Liver (tissue), 9 donors: ENCODE measurements around the gene ACP6. TPM values are rescaled to one million over a fixed set of nuclear protein-coding genes. Genes with fewer than 3 reads are reported as not detected.

Experiments
- DNase-seq: peaks from one replicate; pipeline ENCODE4 v3.0.0-alpha.2; 2017; ENCODE audit warnings: low spot score
- H3K27ac ChIP-seq, 2 donors: one replicate each; pipeline ENCODE4 v1.7.0; 2013; ENCODE audit warnings: inconsistent platforms in 2 of 2, low read length in 2 of 2, control low read depth in 1 of 2, low read depth in 1 of 2, mild to moderate bottlenecking in 1 of 2
- H3K27me3 ChIP-seq, 4 donors: one replicate each; pipeline versions ENCODE4 v1.6.1 to v1.7.0; 2013; ENCODE audit warnings: low read length in 3 of 4, inconsistent platforms in 1 of 4, mild to moderate bottlenecking in 1 of 4, moderate library complexity in 1 of 4; ENCODE audit not compliant: control insufficient read depth in 4 of 4, insufficient read depth in 4 of 4
- H3K36me3 ChIP-seq, 4 donors: one replicate each; pipeline versions ENCODE4 v1.6.1 to v1.7.0; 2013; ENCODE audit warnings: low read length in 3 of 4, mild to moderate bottlenecking in 3 of 4, low read depth in 1 of 4, moderate library complexity in 1 of 4; ENCODE audit not compliant: control insufficient read depth in 4 of 4, insufficient read depth in 3 of 4
- H3K4me1 ChIP-seq, 4 donors: one replicate each; pipeline versions ENCODE4 v1.6.1 to v1.7.0; 2013; ENCODE audit warnings: low read length in 3 of 4, mild to moderate bottlenecking in 3 of 4, moderate library complexity in 1 of 4; ENCODE audit not compliant: control insufficient read depth in 4 of 4, insufficient read depth in 4 of 4
- H3K4me3 ChIP-seq, 3 donors: one replicate each; pipeline versions ENCODE4 v1.6.1 to v1.7.0; 2013; ENCODE audit warnings: low read length in 3 of 3, control low read depth in 1 of 3, low read depth in 1 of 3, mild to moderate bottlenecking in 1 of 3
- H3K9ac ChIP-seq, 2 donors: one replicate each; pipeline ENCODE4 v1.7.0; 2013; ENCODE audit warnings: low read length in 2 of 2, mild to moderate bottlenecking in 2 of 2, moderate library complexity in 2 of 2, control low read depth in 1 of 2, low read depth in 1 of 2
- H3K9me3 ChIP-seq, 4 donors: one replicate each; pipeline versions ENCODE4 v1.6.1 to v1.7.0; 2013; ENCODE audit warnings: low read length in 3 of 4; ENCODE audit not compliant: control insufficient read depth in 4 of 4
- ATF3 ChIP-seq: IDR thresholded peaks from 2 replicates; pipeline ENCODE4 v1.6.1; 2016; ENCODE audit warnings: antibody characterized with exemption
- CTCF ChIP-seq: fragments of 150-350 bp; IDR thresholded peaks from 2 replicates; pipeline ENCODE4 v1.5.1; 2017; ENCODE audit warnings: improper control_type of control experiment, low read depth, low read length; ENCODE audit not compliant: missing input control
- EGR1 ChIP-seq, 2 donors: IDR thresholded peaks; 2 replicates each; pipeline ENCODE4 v1.6.1; 2016 to 2018; ENCODE audit warnings: antibody characterized with exemption in 2 of 2, low read depth in 2 of 2
- FOXA1 ChIP-seq: IDR thresholded peaks from 2 replicates; pipeline ENCODE4 v1.6.1; 2016; ENCODE audit warnings: antibody characterized with exemption
- FOXA2 ChIP-seq: IDR thresholded peaks from 2 replicates; pipeline ENCODE4 v1.6.1; 2016; ENCODE audit warnings: antibody characterized with exemption
- GABPA ChIP-seq, 2 donors: IDR thresholded peaks in 1 of 2; conservative IDR thresholded peaks in 1 of 2; 2 replicates each; pipeline ENCODE4 v1.6.1; 2016; ENCODE audit warnings: antibody characterized with exemption in 2 of 2, mild to moderate bottlenecking in 1 of 2, moderate library complexity in 1 of 2
- HNF4A ChIP-seq, 2 donors: conservative IDR thresholded peaks; 2 replicates each; pipeline ENCODE4 v1.6.1; 2016; ENCODE audit warnings: antibody characterized with exemption in 2 of 2, mild to moderate bottlenecking in 2 of 2
- HNF4G ChIP-seq: IDR thresholded peaks from 2 replicates; pipeline ENCODE4 v1.6.1; 2016; ENCODE audit warnings: antibody characterized with exemption
- JUND ChIP-seq, 2 donors: IDR thresholded peaks; 2 replicates each; pipeline ENCODE4 v1.6.1; 2016; ENCODE audit warnings: antibody characterized with exemption in 2 of 2
- MAX ChIP-seq: IDR thresholded peaks from 2 replicates; pipeline ENCODE4 v1.6.1; 2016; ENCODE audit warnings: antibody characterized with exemption
- NR2F2 ChIP-seq: IDR thresholded peaks from 2 replicates; pipeline ENCODE4 v1.6.1; 2016; ENCODE audit warnings: antibody characterized with exemption
- RAD21 ChIP-seq, 2 donors: IDR thresholded peaks; 2 replicates each; pipeline ENCODE4 v1.6.1; 2016; ENCODE audit warnings: antibody characterized with exemption in 2 of 2, mild to moderate bottlenecking in 2 of 2
- REST ChIP-seq: IDR thresholded peaks from 2 replicates; pipeline ENCODE4 v1.6.1; 2016; ENCODE audit warnings: antibody characterized with exemption, mild to moderate bottlenecking
- RXRA ChIP-seq, 2 donors: IDR thresholded peaks; 2 replicates each; pipeline ENCODE4 v1.6.1; 2017 to 2018; ENCODE audit warnings: antibody characterized with exemption in 2 of 2, mild to moderate bottlenecking in 1 of 2
- SP1 ChIP-seq: IDR thresholded peaks from 2 replicates; pipeline ENCODE4 v1.6.1; 2018; ENCODE audit warnings: antibody characterized with exemption, mild to moderate bottlenecking
- TAF1 ChIP-seq: conservative IDR thresholded peaks from 2 replicates; pipeline ENCODE4 v1.6.1; 2016; ENCODE audit warnings: antibody characterized with exemption, mild to moderate bottlenecking
- YY1 ChIP-seq: IDR thresholded peaks from 2 replicates; pipeline ENCODE4 v1.6.1; 2016; ENCODE audit warnings: antibody characterized with exemption, mild to moderate bottlenecking
- ZBTB33 ChIP-seq: IDR thresholded peaks from 2 replicates; pipeline ENCODE4 v1.6.1; 2016; ENCODE audit warnings: antibody characterized with exemption
- WGBS: extraction: QIAGEN DNeasy Blood & Tissue Kit; methylation state at CpG from one replicate; pipeline ENCODE4 v1.1.7; 2013; 5-methylcytosine and 5-hydroxymethylcytosine counted together
- polyA plus RNA-seq, 2 donors: library from polyadenylated mRNA; stranded (reverse) in 1 of 2; unstranded in 1 of 2; fragments of 200-250 nt in 1 of 2; fragments of >200 nt in 1 of 2; fragmentation: Nextera tagmentation in 1 of 2; extraction: Ambion mirVana in 1 of 2; gene quantifications; one replicate each; pipeline versions ENCODE4 v1.2.1 to v1.2.3, GENCODE V29; 2013 to 2015
- total RNA-seq, 2 donors: library from RNA; depleted of rRNA; stranded (reverse); fragments of >200 nt; gene quantifications; one replicate each; pipeline ENCODE4 v1.2.3, GENCODE V29; 2014
- donor health status: healthy.
- donor health status: healthy.
- donor health status: healthy.
- donor health status: healthy.
- donor health status: healthy.

Gene ACP6
- total and polyA plus RNA-seq, 4 donors: 4.7 to 18.1 (median 7.9) TPM

DNA sequence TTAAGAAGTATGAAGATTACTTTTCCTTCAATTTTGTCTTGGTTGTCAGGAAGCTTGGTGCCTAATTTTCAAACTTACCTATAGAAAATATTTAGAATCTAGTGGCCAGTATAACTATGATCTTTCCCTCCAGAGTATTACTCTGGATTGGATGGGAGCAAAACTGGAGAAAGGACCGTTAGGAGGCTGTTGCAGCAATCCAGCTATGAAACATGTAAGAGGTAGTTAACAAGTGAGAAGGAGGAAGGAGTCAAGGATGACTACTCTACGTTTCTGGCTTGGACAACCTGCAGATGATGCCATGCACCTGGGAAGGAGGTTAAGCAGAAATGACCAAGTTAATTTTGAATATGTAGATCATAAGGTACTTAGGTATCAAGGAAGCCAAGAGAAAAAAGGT lies 3.5 kb upstream of the ACP6 start:
- no peaks in the 10 kb centered on the region for H3K27me3 ChIP-seq
- H3K9ac ChIP-seq: no peak overlapping the region
- WGBS: 66% methylated on average over 2 of the region's 2 CpGs
- no peak overlapping the region for H3K27ac ChIP-seq
- peaks cover 0 to 10% (median 2%) of the 10 kb centered on the region in 4 donors for H3K9me3 ChIP-seq
- H3K4me1 ChIP-seq: peaks cover under 1 to 14% (median 8%) of the 10 kb centered on the region in 4 donors
- no peaks in the 10 kb centered on the region for H3K36me3 ChIP-seq
- no peak for TF ChIP-seq REST
- no peak for TF ChIP-seq GABPA (IDR thresholded peaks at IDR 0.05 in 1 of 2, conservative IDR thresholded peaks at IDR 0.05 in 1 of 2)
- TF ChIP-seq ZBTB33: no peak
- TF ChIP-seq MAX: no peak
- TF ChIP-seq RXRA (IDR thresholded peaks at IDR 0.05): no peak
- TF ChIP-seq HNF4A (conservative IDR thresholded peaks at IDR 0.05): no peak
- no peak for TF ChIP-seq HNF4G
- TF ChIP-seq YY1: no peak
- no peak for TF ChIP-seq TAF1
- TF ChIP-seq RAD21 (IDR thresholded peaks at IDR 0.05): no peak
- no peak for TF ChIP-seq CTCF
- no peak for TF ChIP-seq FOXA2
- TF ChIP-seq SP1: no peak
- no peak for TF ChIP-seq NR2F2
- TF ChIP-seq EGR1 (IDR thresholded peaks at IDR 0.05; ENCODE audit: low read depth in 2 of 2): no peak
- TF ChIP-seq JUND (IDR thresholded peaks at IDR 0.05): no peak
- TF ChIP-seq ATF3: no peak
- TF ChIP-seq FOXA1: no peak
- no peak for DNase-seq
- H3K4me3 ChIP-seq: no peak overlapping the region
